COLO668 (cell line): Measurements from ENCODE around the gene PDZK1IP1.
"Not testable (repeated sequence)": the region's sequence is repeated elsewhere in the genome, so short reads cannot be mapped to it uniquely, and the experiment has no call there.

Experiments used
- DNase-seq: peaks from one replicate; lab custom pipeline; 2025; ENCODE audit not compliant: unreplicated experiment; lab: John Stamatoyannopoulos, UW

The PDZK1IP1 gene

DNA sequence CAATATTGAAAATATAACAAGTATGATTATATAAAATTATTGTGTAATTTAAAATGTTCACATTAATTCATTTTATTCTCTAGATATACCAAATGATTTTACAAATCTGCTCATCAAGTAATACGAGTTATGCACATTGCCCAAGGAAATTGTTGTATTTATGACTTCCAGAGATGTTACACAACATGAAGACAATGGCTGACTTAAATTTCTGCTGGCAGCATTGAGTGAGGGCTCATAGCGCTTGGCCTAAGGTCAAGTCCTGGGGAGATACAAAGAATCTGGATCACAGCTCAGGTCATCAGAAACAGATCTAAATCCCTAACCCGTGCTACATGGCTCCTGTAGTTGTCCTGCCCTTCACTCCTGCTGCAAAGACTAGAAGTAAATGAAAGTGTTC lies 49.5 kb downstream of the PDZK1IP1 start:
- DNase-seq, result not testable (repeated sequence)

DNA sequence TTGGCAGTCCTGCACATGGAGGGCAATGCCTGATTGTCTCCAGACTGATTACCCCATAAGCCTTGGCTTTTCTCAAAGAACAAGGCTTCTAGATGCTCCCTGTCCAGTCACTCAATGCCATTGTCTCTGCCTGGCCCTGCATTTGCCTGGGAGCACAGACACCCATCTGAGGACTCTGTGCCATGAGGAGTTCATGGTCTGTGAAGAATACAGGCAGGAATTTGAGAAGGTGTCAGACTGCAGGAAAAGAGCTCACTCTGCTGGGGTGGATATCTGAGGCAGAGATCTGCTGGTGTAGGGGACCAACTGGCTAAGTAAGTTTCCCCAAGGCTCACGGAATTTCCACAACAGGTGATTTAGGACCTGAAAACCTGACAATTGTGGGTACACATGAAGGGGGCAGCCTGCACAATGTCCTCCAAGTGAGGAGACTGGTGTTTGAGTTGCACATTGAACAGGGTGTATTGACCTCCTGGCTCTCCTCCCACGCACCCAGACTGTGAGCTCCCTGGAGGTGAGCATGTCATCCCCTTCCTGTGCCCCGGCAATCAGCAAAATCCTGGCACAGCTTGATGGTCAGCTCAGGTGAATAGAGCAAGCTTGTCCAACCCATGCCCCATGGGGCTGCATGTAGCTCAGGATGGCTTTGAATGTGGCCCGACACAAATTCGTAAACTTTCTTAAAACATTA lies 51.8 kb downstream of the PDZK1IP1 start:
- DNase-seq, result no peak

DNA sequence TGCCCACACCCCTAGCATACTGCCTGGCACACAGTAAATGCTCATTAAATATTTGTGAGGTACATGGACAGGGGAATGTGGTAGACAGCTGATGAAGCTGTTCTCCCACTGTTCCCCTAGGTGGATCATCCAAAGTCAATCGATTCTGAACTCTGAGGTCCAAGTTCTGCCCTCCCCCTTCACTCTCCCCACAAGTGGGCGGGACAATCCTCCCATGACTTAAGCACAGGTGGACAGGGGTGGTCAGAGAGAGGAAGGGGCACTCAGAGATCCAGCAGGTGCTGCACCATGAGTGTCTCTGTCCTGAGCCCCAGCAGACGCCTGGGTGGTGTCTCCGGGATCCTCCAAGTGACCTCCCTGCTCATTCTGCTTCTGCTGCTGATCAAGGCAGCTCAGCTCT lies 52.6 kb downstream of the PDZK1IP1 start, which contains the start of gene CYP4A22:
Gene CYP4A22 (plus strand): TSS at position 244 of the 400 bp plus-strand sequence. CDS start 45 bp downstream, at position 289.
- no peak for DNase-seq
